Thyroid gland (tissue), 4 donors: ENCODE data around the gene ESPNL.

Experiments
- POLR2A ChIP-seq, 2 donors: fragments of 450-650 bp; IDR thresholded peaks; one replicate each; pipeline ENCODE4 v1.6.1; 2017; ENCODE audit warnings: antibody characterized with exemption in 2 of 2, mild to moderate bottlenecking in 2 of 2, moderate library complexity in 1 of 2
- TF ChIP-seq, protein P1 (sequence below), 6 experiments: fragments of 200-600 bp in 3 of 6; fragments of 450-650 bp in 3 of 6; sonication (generic) in 3 of 6; IDR thresholded peaks; one replicate each; pipeline ENCODE4 v1.5.1; 2016 to 2019; ENCODE audit warnings: antibody characterized with exemption in 6 of 6, mild to moderate bottlenecking in 2 of 6, inconsistent platforms in 1 of 6, moderate library complexity in 1 of 6

- no peak for TF ChIP-seq POLR2A (IDR thresholded peaks at IDR 0.05)
- TF ChIP-seq, protein P1, sequence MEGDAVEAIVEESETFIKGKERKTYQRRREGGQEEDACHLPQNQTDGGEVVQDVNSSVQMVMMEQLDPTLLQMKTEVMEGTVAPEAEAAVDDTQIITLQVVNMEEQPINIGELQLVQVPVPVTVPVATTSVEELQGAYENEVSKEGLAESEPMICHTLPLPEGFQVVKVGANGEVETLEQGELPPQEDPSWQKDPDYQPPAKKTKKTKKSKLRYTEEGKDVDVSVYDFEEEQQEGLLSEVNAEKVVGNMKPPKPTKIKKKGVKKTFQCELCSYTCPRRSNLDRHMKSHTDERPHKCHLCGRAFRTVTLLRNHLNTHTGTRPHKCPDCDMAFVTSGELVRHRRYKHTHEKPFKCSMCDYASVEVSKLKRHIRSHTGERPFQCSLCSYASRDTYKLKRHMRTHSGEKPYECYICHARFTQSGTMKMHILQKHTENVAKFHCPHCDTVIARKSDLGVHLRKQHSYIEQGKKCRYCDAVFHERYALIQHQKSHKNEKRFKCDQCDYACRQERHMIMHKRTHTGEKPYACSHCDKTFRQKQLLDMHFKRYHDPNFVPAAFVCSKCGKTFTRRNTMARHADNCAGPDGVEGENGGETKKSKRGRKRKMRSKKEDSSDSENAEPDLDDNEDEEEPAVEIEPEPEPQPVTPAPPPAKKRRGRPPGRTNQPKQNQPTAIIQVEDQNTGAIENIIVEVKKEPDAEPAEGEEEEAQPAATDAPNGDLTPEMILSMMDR (IDR thresholded peaks at IDR 0.05) = no peak
These were observed 59.0 kb downstream of the ESPNL start for GRCh38 chr2:238159071-238159539.
